OCI-LY1 (cell line): ENCODE data around the gene PTTG1.

Source experiments
- H2AFZ ChIP-seq: fragments of 200-600 bp; sonication (generic), shearing (Covaris generic); 2 replicates; pipeline ENCODE4 v1.6.0; 2014; ENCODE audit warnings: antibody characterized with exemption, mild to moderate bottlenecking, low read length
- H3F3A ChIP-seq: fragments of 200-600 bp; sonication (generic), shearing (Covaris generic); 2 replicates; pipeline ENCODE4 v1.6.0; 2014; ENCODE audit warnings: mild to moderate bottlenecking, antibody characterized with exemption, low read length, moderate library complexity; ENCODE audit not compliant: insufficient read depth
- H3K27ac ChIP-seq: fragments of 200-600 bp; sonication (generic); 2 replicates; pipeline ENCODE4 v1.5.1; 2014; ENCODE audit warnings: low read length, mixed run types, mild to moderate bottlenecking, low read depth; ENCODE audit not compliant: poor library complexity, severe bottlenecking
- H3K27me3 ChIP-seq: fragments of 200-600 bp; sonication (generic); 2 replicates; pipeline ENCODE4 v1.6.0; 2014; ENCODE audit warnings: antibody characterized with exemption, mild to moderate bottlenecking, low read length, moderate library complexity; ENCODE audit not compliant: insufficient read depth
- H3K36me3 ChIP-seq: fragments of 200-600 bp; sonication (generic); 2 replicates; pipeline ENCODE4 v1.6.1; 2014; ENCODE audit warnings: mild to moderate bottlenecking, antibody characterized with exemption, low read length, moderate library complexity, mixed read lengths; ENCODE audit not compliant: insufficient read depth
- H3K4me1 ChIP-seq: fragments of 200-600 bp; sonication (generic); 2 replicates; pipeline ENCODE4 v1.5.1; 2014; ENCODE audit warnings: mild to moderate bottlenecking, low read length, moderate library complexity; ENCODE audit not compliant: insufficient read depth, severe bottlenecking
- H3K4me2 ChIP-seq: fragments of 200-600 bp; sonication (generic), shearing (Covaris generic); 2 replicates; pipeline ENCODE4 v1.6.1; 2014; ENCODE audit warnings: low read length
- H3K4me3 ChIP-seq: fragments of 200-600 bp; sonication (generic); 2 replicates; pipeline ENCODE4 v1.5.1; 2014; ENCODE audit warnings: low read length, low read depth, mild to moderate bottlenecking, mixed read lengths; ENCODE audit not compliant: poor library complexity, severe bottlenecking
- H3K79me2 ChIP-seq: fragments of 200-600 bp; shearing (Covaris generic); 2 replicates; pipeline ENCODE4 v1.6.1; 2016; ENCODE audit warnings: mixed run types, low read length, mixed read lengths; ENCODE audit not compliant: insufficient read depth
- H3K9ac ChIP-seq: fragments of 200-600 bp; sonication (generic), shearing (Covaris generic); 2 replicates; pipeline ENCODE4 v1.6.1; 2014; ENCODE audit warnings: mild to moderate bottlenecking, low read length, mixed read lengths
- H3K9me2 ChIP-seq: fragments of 200-600 bp; sonication (generic), shearing (Covaris generic); 2 replicates; pipeline ENCODE4 v1.6.1; 2014; ENCODE audit warnings: low read depth, mild to moderate bottlenecking, low read length, mixed read lengths
- H3K9me3 ChIP-seq: fragments of 200-600 bp; shearing (Covaris generic); 2 replicates; pipeline ENCODE4 v1.6.1; 2014; ENCODE audit warnings: low read length, mixed read lengths
- H4K20me1 ChIP-seq: fragments of 200-600 bp; sonication (generic), shearing (Covaris generic); 2 replicates; pipeline ENCODE4 v1.6.0; 2016; ENCODE audit warnings: mild to moderate bottlenecking, low read length; ENCODE audit not compliant: insufficient read depth
- EZH2 ChIP-seq: fragments of 200-600 bp; sonication (generic), shearing (Covaris generic); IDR thresholded peaks from 2 replicates; pipeline ENCODE4 v1.8.0; 2017; ENCODE audit warnings: borderline replicate concordance, mixed run types, mild to moderate bottlenecking, antibody characterized with exemption, low read length, moderate library complexity, mixed read lengths
- TF ChIP-seq, protein P1 (sequence below): fragments of 200-600 bp; sonication (generic), shearing (Covaris generic); IDR thresholded peaks from 2 replicates; pipeline ENCODE4 v1.5.1; 2017; ENCODE audit warnings: mild to moderate bottlenecking, antibody characterized with exemption, low read length, moderate library complexity, mixed read lengths

Gene PTTG1

GRCh38 chr5:160470437-160471361 is 49.0 kb downstream of the PTTG1 start:
- Histone ChIP-seq H3K4me2 (peak overlapping the region; percentile 94), H3K9ac (peak overlapping the region; percentile 77), H3K9me2 (no peaks in the 10 kb centered on the region), H3K27ac (peak overlapping the region; percentile 86), H3K79me2 (peaks cover 74% of the 10 kb centered on the region), H3K27me3 (no peaks in the 10 kb centered on the region), H3K4me3 (peak overlapping the region; percentile 88), H3K9me3 (no peaks in the 10 kb centered on the region), H3F3A (no peaks in the 10 kb centered on the region), H3K36me3 (peaks cover 31% of the 10 kb centered on the region), H2AFZ (no peak overlapping the region), H3K4me1 (peaks cover 84% of the 10 kb centered on the region), H4K20me1 (no peaks in the 10 kb centered on the region)
- TF ChIP-seq EZH2: no peak
- TF ChIP-seq, protein P1, sequence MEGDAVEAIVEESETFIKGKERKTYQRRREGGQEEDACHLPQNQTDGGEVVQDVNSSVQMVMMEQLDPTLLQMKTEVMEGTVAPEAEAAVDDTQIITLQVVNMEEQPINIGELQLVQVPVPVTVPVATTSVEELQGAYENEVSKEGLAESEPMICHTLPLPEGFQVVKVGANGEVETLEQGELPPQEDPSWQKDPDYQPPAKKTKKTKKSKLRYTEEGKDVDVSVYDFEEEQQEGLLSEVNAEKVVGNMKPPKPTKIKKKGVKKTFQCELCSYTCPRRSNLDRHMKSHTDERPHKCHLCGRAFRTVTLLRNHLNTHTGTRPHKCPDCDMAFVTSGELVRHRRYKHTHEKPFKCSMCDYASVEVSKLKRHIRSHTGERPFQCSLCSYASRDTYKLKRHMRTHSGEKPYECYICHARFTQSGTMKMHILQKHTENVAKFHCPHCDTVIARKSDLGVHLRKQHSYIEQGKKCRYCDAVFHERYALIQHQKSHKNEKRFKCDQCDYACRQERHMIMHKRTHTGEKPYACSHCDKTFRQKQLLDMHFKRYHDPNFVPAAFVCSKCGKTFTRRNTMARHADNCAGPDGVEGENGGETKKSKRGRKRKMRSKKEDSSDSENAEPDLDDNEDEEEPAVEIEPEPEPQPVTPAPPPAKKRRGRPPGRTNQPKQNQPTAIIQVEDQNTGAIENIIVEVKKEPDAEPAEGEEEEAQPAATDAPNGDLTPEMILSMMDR: no peak

GRCh38 chr5:160471761-160472160 is 50.1 kb downstream of the PTTG1 start:
- Histone ChIP-seq H3K27ac (peak overlapping the region; percentile 86), H3K9me3 (no peaks in the 10 kb centered on the region), H3K9me2 (no peaks in the 10 kb centered on the region), H2AFZ (no peak overlapping the region), H3K9ac (peak overlapping the region; percentile 77; the same call in 1 of the 2 replicates), H3K4me3 (peak overlapping the region; percentile 88), H3K36me3 (peaks cover 38% of the 10 kb centered on the region), H3K79me2 (peaks cover 84% of the 10 kb centered on the region), H3F3A (no peaks in the 10 kb centered on the region), H3K4me1 (peaks cover 85% of the 10 kb centered on the region), H3K27me3 (no peaks in the 10 kb centered on the region), H3K4me2 (peak overlapping the region; percentile 94), H4K20me1 (no peaks in the 10 kb centered on the region)
- TF ChIP-seq, protein P1: no peak
- no peak for TF ChIP-seq EZH2

DNA sequence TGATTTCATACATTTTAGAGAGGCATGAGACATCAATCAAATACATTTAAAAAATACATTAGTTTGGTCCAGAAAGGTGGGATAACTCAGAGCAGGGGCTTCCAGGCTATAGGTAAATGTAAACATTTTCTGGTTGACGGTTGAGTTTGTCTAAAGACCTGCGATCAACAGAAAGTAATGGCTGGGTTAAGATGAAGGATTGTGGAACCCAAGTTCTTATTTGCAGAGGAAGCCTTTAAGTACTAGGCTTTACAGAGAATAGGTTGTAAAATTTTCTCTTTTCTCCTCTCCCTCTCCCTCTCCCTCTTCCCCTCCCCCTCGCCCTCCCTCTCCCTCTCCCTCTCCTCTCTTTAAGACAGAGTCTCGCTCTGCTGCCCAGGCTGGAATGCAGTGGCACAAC is 50.8 kb downstream of the PTTG1 start:
- Histone ChIP-seq H3K79me2 (peaks cover 92% of the 10 kb centered on the region), H3K9me2 (no peaks in the 10 kb centered on the region), H3K4me2 (peak overlapping the region; percentile 94; the same call in 1 of the 2 replicates), H3K27me3 (no peaks in the 10 kb centered on the region), H3K27ac (no peak overlapping the region), H3K9me3 (no peaks in the 10 kb centered on the region), H3K4me3 (no peak overlapping the region), H4K20me1 (no peaks in the 10 kb centered on the region), H3K4me1 (peaks cover 85% of the 10 kb centered on the region), H3F3A (no peaks in the 10 kb centered on the region), H3K36me3 (peaks cover 44% of the 10 kb centered on the region), H2AFZ (no peak overlapping the region), H3K9ac (no peak overlapping the region)
- TF ChIP-seq EZH2: no peak
- TF ChIP-seq, protein P1: no peak
